NT2/D1 (cell line): ENCODE data around the gene TRIM22.
"Not testable (repeated sequence)": the region's sequence is repeated elsewhere in the genome, so short reads cannot be mapped to it uniquely, and the experiment has no call there.

Source experiments
- DNase-seq: peaks from one replicate; pipeline ENCODE4 v3.0.0-alpha.2; 2011; ENCODE audit warnings: low read depth, low spot score
- H3K27me3 ChIP-seq: 2 replicates; pipeline ENCODE4 v1.6.0; 2011; ENCODE audit warnings: mild to moderate bottlenecking; ENCODE audit not compliant: insufficient read length, insufficient read depth
- H3K36me3 ChIP-seq: 2 replicates; pipeline ENCODE4 v1.6.1; 2011; ENCODE audit warnings: mild to moderate bottlenecking, low read length, mixed read lengths; ENCODE audit not compliant: insufficient read depth, insufficient read length
- H3K4me1 ChIP-seq: 2 replicates; pipeline ENCODE4 v1.5.1; 2011; ENCODE audit not compliant: insufficient read depth, insufficient read length
- H3K4me3 ChIP-seq: 2 replicates; pipeline ENCODE4 v1.5.1; 2011; ENCODE audit warnings: low read depth; ENCODE audit not compliant: insufficient read length
- H3K9ac ChIP-seq: 2 replicates; pipeline ENCODE4 v1.6.0; 2011; ENCODE audit warnings: low read depth; ENCODE audit not compliant: insufficient read length
- H3K9me3 ChIP-seq: 2 replicates; pipeline ENCODE4 v1.5.1; 2011; ENCODE audit warnings: mild to moderate bottlenecking, low read length; ENCODE audit not compliant: insufficient read depth
- SUZ12 ChIP-seq: IDR thresholded peaks from 2 replicates; pipeline ENCODE4 v1.6.1; 2011; ENCODE audit not compliant: insufficient read length, insufficient read depth; ENCODE audit errors: extremely low read depth
- YY1 ChIP-seq: IDR thresholded peaks from 2 replicates; pipeline ENCODE4 v1.6.1; 2011; ENCODE audit not compliant: insufficient read length, insufficient read depth
- ZNF274 ChIP-seq: IDR thresholded peaks from 2 replicates; pipeline ENCODE4 v1.6.1; 2011; ENCODE audit warnings: mild to moderate bottlenecking, low read depth, low read length

TRIM22 gene, protein sequence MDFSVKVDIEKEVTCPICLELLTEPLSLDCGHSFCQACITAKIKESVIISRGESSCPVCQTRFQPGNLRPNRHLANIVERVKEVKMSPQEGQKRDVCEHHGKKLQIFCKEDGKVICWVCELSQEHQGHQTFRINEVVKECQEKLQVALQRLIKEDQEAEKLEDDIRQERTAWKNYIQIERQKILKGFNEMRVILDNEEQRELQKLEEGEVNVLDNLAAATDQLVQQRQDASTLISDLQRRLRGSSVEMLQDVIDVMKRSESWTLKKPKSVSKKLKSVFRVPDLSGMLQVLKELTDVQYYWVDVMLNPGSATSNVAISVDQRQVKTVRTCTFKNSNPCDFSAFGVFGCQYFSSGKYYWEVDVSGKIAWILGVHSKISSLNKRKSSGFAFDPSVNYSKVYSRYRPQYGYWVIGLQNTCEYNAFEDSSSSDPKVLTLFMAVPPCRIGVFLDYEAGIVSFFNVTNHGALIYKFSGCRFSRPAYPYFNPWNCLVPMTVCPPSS

DNA sequence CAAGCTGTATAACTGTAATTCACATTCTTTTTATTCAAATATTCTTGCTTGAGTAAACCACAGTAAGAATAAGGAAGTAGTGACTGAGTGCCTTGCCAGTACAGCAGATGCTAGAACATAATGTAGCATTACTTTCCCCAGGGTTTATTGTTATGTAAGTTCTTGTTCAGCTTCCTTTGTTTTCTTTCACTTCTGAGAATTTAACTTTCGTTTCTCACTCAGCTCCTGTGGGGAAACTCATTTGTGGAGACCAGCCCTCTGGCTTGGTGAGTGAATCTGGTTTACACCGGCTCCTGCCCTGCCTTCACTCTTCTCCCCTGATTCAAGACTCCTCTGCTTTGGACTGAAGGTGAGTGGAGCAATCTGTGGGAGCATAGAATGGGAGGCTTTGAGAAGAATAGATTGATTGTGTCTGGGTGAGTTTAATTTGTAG lies at the start of gene TRIM22:
Gene TRIM22 (plus strand): TSS at position 240 of the 433 bp plus-strand sequence. CDS start 6,443 bp downstream, outside the sequence.
- Histone ChIP-seq H3K27me3 (no peaks in the 10 kb centered on the region), H3K4me3 (peak within 1 kb of the TSS; percentile 1), H3K4me1 (no peaks in the 10 kb centered on the region), H3K36me3 (peaks cover 2% of the 10 kb centered on the region), H3K9ac (peak within 1 kb of the TSS; percentile 24), H3K9me3 (no peaks in the 10 kb centered on the region)
- TF ChIP-seq YY1 (no peak), SUZ12 (no peak), ZNF274 (no peak)
- DNase-seq, result peak; percentile 42

DNA sequence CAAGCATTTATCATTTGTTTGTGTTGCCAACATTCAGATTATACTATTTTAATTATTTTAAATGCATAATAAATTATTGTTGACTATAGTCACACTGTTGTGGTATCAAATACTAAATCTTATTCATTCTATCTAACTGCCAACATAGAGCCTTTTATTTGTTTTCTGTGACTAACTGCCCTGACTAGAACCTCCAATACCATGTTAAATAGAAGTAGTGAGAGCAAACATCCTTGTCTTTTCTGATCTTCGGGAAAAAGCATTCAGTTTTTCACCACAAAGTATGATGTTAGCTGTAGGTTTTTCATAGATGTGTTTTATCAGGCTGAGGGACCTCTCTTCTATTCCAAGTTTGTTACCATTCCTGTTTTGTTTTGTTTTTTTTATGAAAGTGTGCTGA lies 49.6 kb upstream of the TRIM22 start:
- no peaks in the 10 kb centered on the region for H3K36me3 ChIP-seq
- no peak for TF ChIP-seq SUZ12
- TF ChIP-seq ZNF274, result no peak
- no peak for TF ChIP-seq YY1
- no peak for DNase-seq

DNA sequence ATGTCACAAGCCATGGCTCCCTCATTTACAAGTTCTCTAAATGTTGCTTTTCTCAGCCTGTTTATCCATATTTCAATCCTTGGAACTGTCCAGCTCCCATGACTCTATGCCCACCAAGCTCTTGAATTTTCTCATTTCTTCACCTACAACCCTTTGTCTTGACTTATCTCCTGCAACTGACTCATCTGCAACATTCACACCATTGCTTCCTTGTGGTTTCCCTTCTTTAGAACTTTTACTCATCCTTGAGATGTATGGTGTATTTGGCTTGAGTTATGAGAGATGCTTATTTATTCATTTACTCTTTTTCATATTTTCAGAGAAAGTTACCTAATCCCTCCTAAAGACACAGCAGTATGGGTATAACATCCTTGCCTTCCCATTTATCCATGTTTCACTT lies 46.0 kb upstream of the TRIM22 start:
- H3K4me3 ChIP-seq, result no peak overlapping the region

More for the DNA sequence above, 49.6 kb upstream of the TRIM22 start:
- Histone ChIP-seq H3K27me3 (no peaks in the 10 kb centered on the region), H3K4me1 (no peaks in the 10 kb centered on the region), H3K9ac (no peak overlapping the region), H3K9me3 (no peaks in the 10 kb centered on the region), H3K4me3 (no peak overlapping the region)

DNA sequence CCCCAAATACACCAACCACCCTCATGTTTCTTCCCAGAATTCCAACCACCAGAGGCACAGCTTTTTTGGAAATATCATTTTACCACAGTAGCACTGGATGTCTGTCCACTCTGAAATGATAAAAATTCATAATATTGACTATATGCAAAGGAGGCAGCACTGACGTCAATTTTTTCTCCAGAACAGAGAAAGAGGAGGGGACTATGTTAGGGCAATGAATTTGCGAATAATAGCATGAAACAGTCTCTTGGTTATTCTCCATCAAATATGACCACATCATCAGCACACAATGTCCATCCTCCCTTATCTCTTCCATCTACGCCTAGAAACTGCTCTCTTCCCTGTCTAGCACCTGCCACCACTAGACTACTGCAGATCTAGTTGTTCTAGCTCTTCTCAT lies 43.5 kb upstream of the TRIM22 start:
- no peaks in the 10 kb centered on the region for H3K27me3 ChIP-seq
- no peak overlapping the region for H3K9ac ChIP-seq
- H3K9me3 ChIP-seq, result no peaks in the 10 kb centered on the region
- no peaks in the 10 kb centered on the region for H3K36me3 ChIP-seq
- no peak for TF ChIP-seq SUZ12
- TF ChIP-seq ZNF274, result no peak
- no peak for TF ChIP-seq YY1
- no peak for DNase-seq
- H3K4me1 ChIP-seq, result no peaks in the 10 kb centered on the region
- no peak overlapping the region for H3K4me3 ChIP-seq

More for the DNA sequence above, 46.0 kb upstream of the TRIM22 start:
- Histone ChIP-seq H3K4me1 (no peaks in the 10 kb centered on the region), H3K36me3 (no peaks in the 10 kb centered on the region), H3K9ac (no peak overlapping the region), H3K27me3 (no peaks in the 10 kb centered on the region), H3K9me3 (no peaks in the 10 kb centered on the region)
- TF ChIP-seq ZNF274 (no peak), SUZ12 (no peak), YY1 (no peak)
- DNase-seq, result no peak

DNA sequence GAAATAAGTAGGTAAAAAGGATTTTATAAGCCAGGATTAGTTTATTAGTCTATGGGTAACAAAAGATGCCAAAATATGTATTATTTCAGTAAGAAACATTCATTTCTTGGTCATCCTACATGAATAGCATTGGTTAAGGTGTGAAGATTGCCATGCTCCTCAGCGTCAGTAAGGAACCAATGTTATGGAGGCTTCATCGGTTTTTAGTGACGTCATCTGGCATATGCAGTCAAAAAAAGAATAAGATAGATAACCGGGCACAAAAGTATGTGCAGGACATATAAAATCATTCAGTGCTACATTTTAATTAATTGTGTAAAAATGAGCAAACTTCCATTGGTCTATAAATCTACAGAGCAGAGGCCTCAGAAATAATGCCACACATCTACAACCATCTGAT lies 34.1 kb upstream of the TRIM22 start:
- no peak overlapping the region for H3K4me3 ChIP-seq
- H3K27me3 ChIP-seq, result no peaks in the 10 kb centered on the region
- no peak for DNase-seq
- TF ChIP-seq SUZ12, result no peak
- H3K9me3 ChIP-seq, result no peaks in the 10 kb centered on the region; the same call in 1 of the 2 replicates
- H3K36me3 ChIP-seq, result no peaks in the 10 kb centered on the region
- no peaks in the 10 kb centered on the region for H3K4me1 ChIP-seq
- no peak overlapping the region for H3K9ac ChIP-seq

DNA sequence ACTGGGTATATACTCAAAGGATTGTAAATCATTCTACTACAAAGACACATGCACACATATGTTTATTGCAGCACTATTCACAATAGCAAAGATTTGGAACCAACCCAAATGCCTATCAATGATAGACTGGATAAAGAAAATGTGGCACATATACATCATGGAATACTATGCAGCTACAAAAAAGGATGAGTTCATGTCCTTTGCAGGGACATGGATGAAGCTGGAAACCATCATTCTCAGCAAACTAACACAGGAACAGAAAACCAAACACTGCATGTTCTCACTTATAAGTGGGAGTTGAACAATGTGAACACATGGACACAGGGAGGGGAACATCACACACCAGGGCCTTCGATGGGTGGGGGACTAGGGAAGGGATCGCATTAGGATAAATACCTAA lies 32.6 kb upstream of the TRIM22 start:
- not testable (repeated sequence) for H3K27me3 ChIP-seq, H3K4me1 ChIP-seq, DNase-seq, H3K4me3 ChIP-seq, H3K36me3 ChIP-seq, H3K9ac ChIP-seq, H3K9me3 ChIP-seq

DNA sequence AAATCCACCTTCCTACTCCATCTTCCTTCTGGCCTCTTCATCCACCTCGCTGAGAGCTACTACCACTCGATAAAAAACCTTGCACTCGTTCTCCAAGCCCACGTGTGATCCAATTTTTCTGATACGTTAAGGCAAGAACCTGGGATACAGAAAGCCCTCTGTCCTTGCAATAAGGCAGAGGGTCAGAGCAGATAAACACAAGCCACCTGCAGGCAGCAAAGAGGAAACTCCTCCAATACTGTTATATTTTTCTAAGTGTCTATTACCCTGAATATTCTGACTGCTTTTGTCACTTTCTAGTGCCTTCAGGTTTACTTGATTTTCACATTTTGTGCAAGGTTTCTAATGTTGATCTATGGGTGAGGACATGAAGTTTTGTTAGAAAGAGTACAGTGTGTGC lies 31.3 kb upstream of the TRIM22 start:
- Histone ChIP-seq H3K9me3 (no peaks in the 10 kb centered on the region), H3K27me3 (no peaks in the 10 kb centered on the region), H3K9ac (no peak overlapping the region), H3K36me3 (peaks cover 10% of the 10 kb centered on the region), H3K4me3 (no peak overlapping the region), H3K4me1 (no peaks in the 10 kb centered on the region)
- TF ChIP-seq ZNF274 (no peak), SUZ12 (no peak), YY1 (no peak)
- no peak for DNase-seq
